GM23248 (cell line): ENCODE results near the gene SLC44A3.

ENCODE experiments used
- EZH2 ChIP-seq: fragments of 200-600 bp; sonication (generic); IDR thresholded peaks from 2 replicates; pipeline ENCODE4 v1.6.1; 2018; ENCODE audit warnings: antibody characterized with exemption, mild to moderate bottlenecking; ENCODE audit not compliant: insufficient read depth, poor library complexity, severe bottlenecking
- EZH2phosphoT487 ChIP-seq: fragments of 200-600 bp; sonication (generic); IDR thresholded peaks from 2 replicates; pipeline ENCODE4 v1.6.1; 2018; ENCODE audit warnings: antibody characterized with exemption, moderate library complexity, mild to moderate bottlenecking, low read depth; ENCODE audit not compliant: insufficient read depth

GRCh38 chr1:94856868-94857267, 36.7 kb downstream of the SLC44A3 start:
- TF ChIP-seq EZH2 (no peak), EZH2phosphoT487 (no peak)
